ENCODE measurements around the gene ME1.
A peak's percentile ranks its signal among the peaks of the same experiment; 100 is the strongest.

Gene ME1

GRCh38 chr6:83431545-83432155, 799 bp upstream of the ME1 start:
- Histone ChIP-seq H4K8ac (ENCODE audit: low read depth, low read length) (no peak overlapping the region), H4K5ac (ENCODE audit: low read length) (no peak overlapping the region), H3K4me3 (ENCODE audit: low read length) (no peak overlapping the region), H3K4me1 (ENCODE audit: control insufficient read depth, low read depth, low read length) (peaks cover 3% of the 10 kb centered on the region), H3K23ac (ENCODE audit: low read length) (no peak overlapping the region), H3K4me2 (ENCODE audit: low read length) (peak overlapping the region; percentile 10), H2BK15ac (replicated peaks; ENCODE audit: low read depth) (no peak overlapping the region), H2AK5ac (ENCODE audit: low read length) (no peak overlapping the region), H2BK120ac (ENCODE audit: low read depth, low read length) (peak overlapping the region; percentile 28), H3K27ac (ENCODE audit: low read depth, low read length) (peak overlapping the region; percentile 48), H3K4ac (ENCODE audit: low read depth, low read length) (peak overlapping the region; percentile 17), H3K18ac (ENCODE audit: low read length) (peak overlapping the region; percentile 94), H3K27me3 (ENCODE audit: insufficient read depth, low read length, poor library complexity) (no peaks in the 10 kb centered on the region), H2BK5ac (ENCODE audit: low read length) (peak overlapping the region; percentile 78), H3K79me1 (ENCODE audit: low read length) (peaks cover 3% of the 10 kb centered on the region), H3K9ac (ENCODE audit: low read length) (peak overlapping the region; percentile 83), H3K79me2 (ENCODE audit: control insufficient read depth, insufficient read depth, low read length) (peaks cover 5% of the 10 kb centered on the region), H3K36me3 (ENCODE audit: control insufficient read depth, insufficient read depth, low read length) (no peaks in the 10 kb centered on the region), H3K56ac (ENCODE audit: low read length) (peak overlapping the region; percentile 90)
- no CpG with 5 or more reads among the region's 19 CpGs for WGBS (ENCODE audit: extremely low coverage, insufficient coverage, low lambda C conversion rate)
- peak; percentile 49 for DNase-seq

- Histone ChIP-seq H2BK15ac (replicated peaks; ENCODE audit: low read depth) (no peak overlapping the region), H2BK5ac (ENCODE audit: low read length) (peak overlapping the region; percentile 76), H2BK120ac (ENCODE audit: low read depth, low read length) (peak overlapping the region; percentile 30), H3K79me2 (ENCODE audit: control insufficient read depth, insufficient read depth, low read length) (peaks cover 7% of the 10 kb centered on the region), H3K4me3 (ENCODE audit: low read length) (peak overlapping the region; percentile 72), H3K79me1 (ENCODE audit: low read length) (peaks cover 6% of the 10 kb centered on the region), H3K4ac (ENCODE audit: low read depth, low read length) (peak overlapping the region; percentile 26), H4K8ac (ENCODE audit: low read depth, low read length) (no peak overlapping the region), H3K27me3 (ENCODE audit: insufficient read depth, low read length, poor library complexity) (no peaks in the 10 kb centered on the region), H3K36me3 (ENCODE audit: control insufficient read depth, insufficient read depth, low read length) (no peaks in the 10 kb centered on the region), H3K4me2 (ENCODE audit: low read length) (peak overlapping the region; percentile 93), H4K5ac (ENCODE audit: low read length) (no peak overlapping the region), H3K56ac (ENCODE audit: low read length) (peak overlapping the region; percentile 90), H3K9ac (ENCODE audit: low read length) (peak overlapping the region; percentile 83), H3K27ac (ENCODE audit: low read depth, low read length) (peak overlapping the region; percentile 57), H3K18ac (ENCODE audit: low read length) (peak overlapping the region; percentile 94), H3K4me1 (ENCODE audit: control insufficient read depth, low read depth, low read length) (peaks cover 3% of the 10 kb centered on the region), H2AK5ac (ENCODE audit: low read length) (peak overlapping the region; percentile 84), H3K23ac (ENCODE audit: low read length) (peak overlapping the region; percentile 67)
- DNase-seq, result peak; percentile 50
- no CpG with 5 or more reads among the region's 13 CpGs for WGBS (ENCODE audit: extremely low coverage, insufficient coverage, low lambda C conversion rate)
These were observed 817 bp downstream of the ME1 start for GRCh38 chr6:83429857-83430610.

GRCh38 chr6:83429269-83429668, 1.6 kb downstream of the ME1 start:
- H3K79me2 ChIP-seq (ENCODE audit: control insufficient read depth, insufficient read depth, low read length), result peaks cover 7% of the 10 kb centered on the region
- peaks cover 3% of the 10 kb centered on the region for H3K4me1 ChIP-seq (ENCODE audit: control insufficient read depth, low read depth, low read length)
- no peak overlapping the region for H4K5ac ChIP-seq (ENCODE audit: low read length)
- H2BK15ac ChIP-seq (replicated peaks; ENCODE audit: low read depth), result no peak overlapping the region
- no peak for DNase-seq
- no peak overlapping the region for H4K8ac ChIP-seq (ENCODE audit: low read depth, low read length)
- no peak overlapping the region for H3K23ac ChIP-seq (ENCODE audit: low read length)
- no peak overlapping the region for H2BK5ac ChIP-seq (ENCODE audit: low read length)
- peaks cover 6% of the 10 kb centered on the region for H3K79me1 ChIP-seq (ENCODE audit: low read length)
- no peak overlapping the region for H3K4me2 ChIP-seq (ENCODE audit: low read length)
- H2BK120ac ChIP-seq (ENCODE audit: low read depth, low read length), result no peak overlapping the region
- no peak overlapping the region for H3K4ac ChIP-seq (ENCODE audit: low read depth, low read length)
- no peak overlapping the region for H2AK5ac ChIP-seq (ENCODE audit: low read length)
- WGBS (ENCODE audit: extremely low coverage, insufficient coverage, low lambda C conversion rate), result no CpG with 5 or more reads among the region's 1 CpG
- H3K36me3 ChIP-seq (ENCODE audit: control insufficient read depth, insufficient read depth, low read length), result no peaks in the 10 kb centered on the region
- no peak overlapping the region for H3K27ac ChIP-seq (ENCODE audit: low read depth, low read length)
- no peak overlapping the region for H3K18ac ChIP-seq (ENCODE audit: low read length)
- H3K4me3 ChIP-seq (ENCODE audit: low read length), result no peak overlapping the region
- no peak overlapping the region for H3K56ac ChIP-seq (ENCODE audit: low read length)
- peak overlapping the region; percentile 8 for H3K9ac ChIP-seq (ENCODE audit: low read length)
- no peaks in the 10 kb centered on the region for H3K27me3 ChIP-seq (ENCODE audit: insufficient read depth, low read length, poor library complexity)

- H2BK120ac ChIP-seq (ENCODE audit: low read depth, low read length), result no peak overlapping the region
- H4K5ac ChIP-seq (ENCODE audit: low read length), result no peak overlapping the region
- peaks cover 2% of the 10 kb centered on the region for H3K79me1 ChIP-seq (ENCODE audit: low read length)
- no peak overlapping the region for H3K9ac ChIP-seq (ENCODE audit: low read length)
- H3K79me2 ChIP-seq (ENCODE audit: control insufficient read depth, insufficient read depth, low read length), result peaks cover 2% of the 10 kb centered on the region
- no peak overlapping the region for H3K18ac ChIP-seq (ENCODE audit: low read length)
- no peak overlapping the region for H3K4ac ChIP-seq (ENCODE audit: low read depth, low read length)
- H3K4me3 ChIP-seq (ENCODE audit: low read length), result no peak overlapping the region
- no peak for DNase-seq
- H3K27ac ChIP-seq (ENCODE audit: low read depth, low read length), result no peak overlapping the region
- H3K4me1 ChIP-seq (ENCODE audit: control insufficient read depth, low read depth, low read length), result no peaks in the 10 kb centered on the region
- no peak overlapping the region for H2BK5ac ChIP-seq (ENCODE audit: low read length)
- no peak overlapping the region for H3K56ac ChIP-seq (ENCODE audit: low read length)
- no peak overlapping the region for H2BK15ac ChIP-seq (replicated peaks; ENCODE audit: low read depth)
- H3K4me2 ChIP-seq (ENCODE audit: low read length), result no peak overlapping the region
- no peak overlapping the region for H4K8ac ChIP-seq (ENCODE audit: low read depth, low read length)
- H3K27me3 ChIP-seq (ENCODE audit: insufficient read depth, low read length, poor library complexity), result no peaks in the 10 kb centered on the region
- no peaks in the 10 kb centered on the region for H3K36me3 ChIP-seq (ENCODE audit: control insufficient read depth, insufficient read depth, low read length)
- H2AK5ac ChIP-seq (ENCODE audit: low read length), result no peak overlapping the region
- WGBS (ENCODE audit: extremely low coverage, insufficient coverage, low lambda C conversion rate), result no CpG with 5 or more reads among the region's 1 CpG
- H3K23ac ChIP-seq (ENCODE audit: low read length), result no peak overlapping the region
These were observed 6.3 kb downstream of the ME1 start for GRCh38 chr6:83424392-83425018.

- Histone ChIP-seq H3K4ac (ENCODE audit: low read depth, low read length) (no peak overlapping the region), H3K4me3 (ENCODE audit: low read length) (no peak overlapping the region), H2BK15ac (replicated peaks; ENCODE audit: low read depth) (no peak overlapping the region), H2BK5ac (ENCODE audit: low read length) (no peak overlapping the region), H4K5ac (ENCODE audit: low read length) (no peak overlapping the region), H3K79me1 (ENCODE audit: low read length) (no peaks in the 10 kb centered on the region), H2BK120ac (ENCODE audit: low read depth, low read length) (no peak overlapping the region), H2AK5ac (ENCODE audit: low read length) (no peak overlapping the region), H3K36me3 (ENCODE audit: control insufficient read depth, insufficient read depth, low read length) (no peaks in the 10 kb centered on the region), H3K56ac (ENCODE audit: low read length) (no peak overlapping the region), H3K79me2 (ENCODE audit: control insufficient read depth, insufficient read depth, low read length) (no peaks in the 10 kb centered on the region), H3K4me2 (ENCODE audit: low read length) (no peak overlapping the region), H3K9ac (ENCODE audit: low read length) (no peak overlapping the region), H3K27me3 (ENCODE audit: insufficient read depth, low read length, poor library complexity) (no peaks in the 10 kb centered on the region), H3K18ac (ENCODE audit: low read length) (no peak overlapping the region), H3K4me1 (ENCODE audit: control insufficient read depth, low read depth, low read length) (no peaks in the 10 kb centered on the region), H3K27ac (ENCODE audit: low read depth, low read length) (no peak overlapping the region), H4K8ac (ENCODE audit: low read depth, low read length) (peak overlapping the region; percentile 39), H3K23ac (ENCODE audit: low read length) (no peak overlapping the region)
- DNase-seq, result peak; percentile 72
- no CpG with 5 or more reads among the region's 3 CpGs for WGBS (ENCODE audit: extremely low coverage, insufficient coverage, low lambda C conversion rate)
These were observed 12.8 kb downstream of the ME1 start for GRCh38 chr6:83417880-83418663.

Measured in mesendoderm (in vitro differentiated cells).